ENCODE data around the gene ASPSCR1. TPM values are rescaled to one million over a fixed set of nuclear protein-coding genes. Genes with fewer than 3 reads are reported as not detected.

Gene ASPSCR1
- total and polyA plus RNA-seq, 2 of the 13 experiments (the other 11 are each of a cell fraction or from before 2014, with no cell fraction given) = 274 to 314 TPM

DNA sequence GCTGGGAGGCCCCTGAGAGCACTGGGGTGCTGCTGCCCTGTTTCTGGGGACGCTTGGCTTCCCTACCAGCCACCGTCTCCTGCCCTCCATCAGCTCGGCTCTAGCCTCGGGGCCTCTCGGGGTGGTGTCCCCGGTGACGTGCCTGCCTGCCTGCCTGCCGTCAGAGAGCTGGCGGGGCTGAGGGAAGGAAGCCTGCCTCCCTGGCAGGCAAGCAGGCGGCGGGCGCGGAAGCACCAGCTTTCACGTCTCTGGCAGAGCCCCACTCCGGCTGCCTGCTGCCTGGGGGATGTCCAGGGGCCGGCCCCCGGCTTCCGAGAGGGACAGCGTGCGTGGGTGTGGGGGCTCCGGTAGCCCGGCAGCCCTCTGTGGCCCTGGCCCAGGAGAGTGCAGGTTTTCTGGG, 35.9 kb downstream of the ASPSCR1 start:
- Histone ChIP-seq H3K79me2 (ENCODE audit: insufficient read depth, low read length) (no peaks in the 10 kb centered on the region), H2AFZ (ENCODE audit: low read length) (no peak overlapping the region), H3K9ac (ENCODE audit: insufficient read depth, low read depth, low read length) (peak overlapping the region; percentile 53), H3K27ac (ENCODE audit: extremely low read length, insufficient read depth, low read length) (peak overlapping the region; percentile 68), H3K4me2 (ENCODE audit: low read depth, low read length) (no peak overlapping the region), H3K9me3 (ENCODE audit: low read length) (no peaks in the 10 kb centered on the region), H3K4me1 (ENCODE audit: insufficient read depth, low read length) (peaks cover 92% of the 10 kb centered on the region), H3K36me3 (replicated peaks in 1 of 2; ENCODE audit: control insufficient read depth in 1 of 2, insufficient read depth in 2 of 2, low read length in 2 of 2) (peaks cover 40 to 47% of the 10 kb centered on the region in 2 experiments), H3K27me3 (ENCODE audit: control insufficient read depth in 1 of 2, insufficient read depth in 2 of 2, low read length in 2 of 2) (no peaks in the 10 kb centered on the region), H4K20me1 (ENCODE audit: insufficient read depth, low read length) (no peaks in the 10 kb centered on the region), H3K4me3 (replicated peaks in 1 of 3; ENCODE audit: insufficient read depth in 1 of 3, low read depth in 2 of 3, low read length in 3 of 3) (no peak overlapping the region)
- no peak for FAIRE-seq
- in situ Hi-C loops (cut with HindIII; ENCODE audit: extremely low pct_ligation_motif_present, low pct_unique_long_range_greater_than_20kb) (no loop called here), intact Hi-C loops (cut with micrococcal nuclease; ENCODE audit: unreplicated experiment) (no loop called here)
- ChIA-PET CTCF (ENCODE audit: low intra/inter-chr PET ratio, low total read pairs) (no interaction called here), POLR2A (interaction anchor here (0.7 to 14.1 kb wide), 8 partner anchors 9 to 311 kb away, joined by 3 to 470 read pairs (median 6); partner anchors contain the start of genes CENPX, DCXR, LRRC45 and MAFG)
- DNase-seq (ENCODE audit: low spot score) = no peak
- no TSS peak for BruUV-seq (replicated peaks)
- 90% methylated on average over 19 of the region's 22 CpGs for WGBS (ENCODE audit: low lambda C conversion rate)
- TF ChIP-seq ZBTB38 (CRISPR knock-in tag; IDR thresholded peaks at IDR 0.05) = peak; percentile 20; the same call in 1 of the 2 replicates
- TF ChIP-seq, protein P1, sequence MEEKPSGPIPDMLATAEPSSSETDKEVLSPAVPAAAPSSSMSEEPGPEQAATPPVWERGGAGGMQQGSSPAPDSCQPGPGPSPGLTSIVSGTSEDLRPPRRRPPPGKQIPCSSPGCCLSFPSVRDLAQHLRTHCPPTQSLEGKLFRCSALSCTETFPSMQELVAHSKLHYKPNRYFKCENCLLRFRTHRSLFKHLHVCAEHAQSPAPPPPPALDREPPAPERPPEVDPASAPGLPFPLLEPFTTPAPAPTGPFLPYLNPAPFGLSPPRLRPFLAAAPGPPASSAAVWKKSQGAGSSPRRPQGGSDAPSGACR (CRISPR knock-in tag; IDR thresholded peaks at IDR 0.05) = no peak
- TF ChIP-seq RBFOX2 (IDR thresholded peaks at IDR 0.05; ENCODE audit: low read depth, low read length) = peak; percentile 97
- TF ChIP-seq NR2F1 (CRISPR knock-in tag; IDR thresholded peaks at IDR 0.05) = no peak
- TF ChIP-seq ELF4 (CRISPR knock-in tag; IDR thresholded peaks at IDR 0.05; ENCODE audit: borderline replicate concordance) = no peak
- TF ChIP-seq XRCC5 (optimal IDR thresholded peaks at IDR 0.05; ENCODE audit: low read length) = peak; percentile 24
- peak; percentile 97 for TF ChIP-seq AGO2 (optimal IDR thresholded peaks at IDR 0.05; ENCODE audit: low read depth, low read length)
- 0 out of 2 replicates have a peak, but pooled peaks have one; percentile 31 for TF ChIP-seq FIP1L1 (IDR thresholded peaks at IDR 0.05; ENCODE audit: borderline replicate concordance, insufficient read depth, low read depth, low read length)
- TF ChIP-seq SRSF1 (optimal IDR thresholded peaks at IDR 0.05; ENCODE audit: low read depth, low read length) = peak; percentile 40
- no peak for TF ChIP-seq PCBP2 (optimal IDR thresholded peaks at IDR 0.05; ENCODE audit: low read depth, low read length, poor library complexity, severe bottlenecking)
- TF ChIP-seq, protein P2, sequence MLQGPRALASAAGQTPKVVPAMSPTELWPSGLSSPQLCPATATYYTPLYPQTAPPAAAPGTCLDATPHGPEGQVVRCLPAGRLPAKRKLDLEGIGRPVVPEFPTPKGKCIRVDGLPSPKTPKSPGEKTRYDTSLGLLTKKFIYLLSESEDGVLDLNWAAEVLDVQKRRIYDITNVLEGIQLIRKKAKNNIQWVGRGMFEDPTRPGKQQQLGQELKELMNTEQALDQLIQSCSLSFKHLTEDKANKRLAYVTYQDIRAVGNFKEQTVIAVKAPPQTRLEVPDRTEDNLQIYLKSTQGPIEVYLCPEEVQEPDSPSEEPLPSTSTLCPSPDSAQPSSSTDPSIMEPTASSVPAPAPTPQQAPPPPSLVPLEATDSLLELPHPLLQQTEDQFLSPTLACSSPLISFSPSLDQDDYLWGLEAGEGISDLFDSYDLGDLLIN (CRISPR knock-in tag; IDR thresholded peaks at IDR 0.05; ENCODE audit: borderline replicate concordance) = no peak
- TF ChIP-seq NR2C2 (CRISPR knock-in tag; IDR thresholded peaks at IDR 0.05; ENCODE audit: borderline replicate concordance) = 0 out of 2 replicates have a peak, but pooled peaks have one; percentile 9
- TF ChIP-seq, protein P3, sequence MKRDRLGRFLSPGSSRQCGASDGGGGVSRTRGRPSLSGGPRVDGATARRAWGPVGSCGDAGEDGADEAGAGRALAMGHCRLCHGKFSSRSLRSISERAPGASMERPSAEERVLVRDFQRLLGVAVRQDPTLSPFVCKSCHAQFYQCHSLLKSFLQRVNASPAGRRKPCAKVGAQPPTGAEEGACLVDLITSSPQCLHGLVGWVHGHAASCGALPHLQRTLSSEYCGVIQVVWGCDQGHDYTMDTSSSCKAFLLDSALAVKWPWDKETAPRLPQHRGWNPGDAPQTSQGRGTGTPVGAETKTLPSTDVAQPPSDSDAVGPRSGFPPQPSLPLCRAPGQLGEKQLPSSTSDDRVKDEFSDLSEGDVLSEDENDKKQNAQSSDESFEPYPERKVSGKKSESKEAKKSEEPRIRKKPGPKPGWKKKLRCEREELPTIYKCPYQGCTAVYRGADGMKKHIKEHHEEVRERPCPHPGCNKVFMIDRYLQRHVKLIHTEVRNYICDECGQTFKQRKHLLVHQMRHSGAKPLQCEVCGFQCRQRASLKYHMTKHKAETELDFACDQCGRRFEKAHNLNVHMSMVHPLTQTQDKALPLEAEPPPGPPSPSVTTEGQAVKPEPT (CRISPR knock-in tag; IDR thresholded peaks at IDR 0.05; ENCODE audit: low read depth) = no peak
- peak; percentile 45; the same call in 1 of the 2 replicates for TF ChIP-seq ZNF768 (CRISPR knock-in tag; IDR thresholded peaks at IDR 0.05)
- TF ChIP-seq STAT5B (CRISPR knock-in tag; IDR thresholded peaks at IDR 0.05) = no peak
- 0 out of 2 replicates have a peak, but pooled peaks have one; percentile 12 for TF ChIP-seq KDM2A (CRISPR knock-in tag; IDR thresholded peaks at IDR 0.05; ENCODE audit: borderline replicate concordance, low read depth)
- peak; percentile 72 for TF ChIP-seq HNRNPK (IDR thresholded peaks at IDR 0.05; ENCODE audit: low read depth, low read length, poor library complexity, severe bottlenecking)
- TF ChIP-seq POLR2G (IDR thresholded peaks at IDR 0.05; ENCODE audit: low read depth, low read length) = 0 out of 2 replicates have a peak, but pooled peaks have one; percentile 4
- no peak; the same call in 2 of the 3 replicates for ATAC-seq
